CD4-positive, alpha-beta T cell treated with Interleukin-15 for 4 hours (primary cell): Measurements from ENCODE around the gene GRWD1.

Source experiments
- DNase-seq: peaks from one replicate; pipeline ENCODE4 v3.0.0-alpha.2; 2020; ENCODE audit warnings: low spot score

The GRWD1 gene

GRCh38 chr19:48498595-48499311, 53.0 kb downstream of the GRWD1 start:
- DNase-seq, result no peak

GRCh38 chr19:48499316-48500090, 53.7 kb downstream of the GRWD1 start:
- DNase-seq, result no peak

- no peak for DNase-seq
Measured at GRCh38 chr19:48500830-48501493, 55.2 kb downstream of the GRWD1 start.

- DNase-seq, result peak; percentile 64
Measured at GRCh38 chr19:48501494-48502349, 55.9 kb downstream of the GRWD1 start.

- DNase-seq, result no peak
Measured at GRCh38 chr19:48502350-48503018, 56.7 kb downstream of the GRWD1 start.

GRCh38 chr19:48506138-48506733, 60.5 kb downstream of the GRWD1 start:
- peak; percentile 65 for DNase-seq
